GM12873 (cell line): ENCODE results near the gene HFE.

Experiments
- TF ChIP-seq, protein P1 (sequence below): IDR thresholded peaks from 2 replicates; pipeline ENCODE4 v1.5.1; 2012; ENCODE audit warnings: low read depth, mild to moderate bottlenecking, moderate library complexity, low read length, control low read depth; ENCODE audit not compliant: insufficient read depth; ENCODE audit errors: missing control alignments

Gene HFE

DNA sequence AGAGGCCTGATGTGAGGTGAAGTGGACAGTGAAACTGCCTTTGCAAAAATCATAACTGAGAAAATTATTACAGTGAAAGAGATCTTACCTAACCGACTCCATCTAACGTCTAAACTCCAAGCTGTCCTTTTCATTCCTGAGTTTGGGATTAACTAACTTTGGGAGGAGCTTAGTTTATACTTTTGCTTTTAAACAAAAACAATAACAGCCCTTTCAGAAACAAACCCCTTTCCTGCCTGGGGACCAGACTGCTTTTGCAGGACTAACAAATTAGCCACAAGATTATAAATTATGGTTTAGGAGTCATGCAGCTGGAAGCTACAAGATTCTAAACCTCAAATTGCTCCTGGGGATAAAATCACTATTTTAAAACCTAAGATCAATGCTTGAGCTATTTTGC lies 38.6 kb upstream of the HFE start:
- TF ChIP-seq, protein P1, sequence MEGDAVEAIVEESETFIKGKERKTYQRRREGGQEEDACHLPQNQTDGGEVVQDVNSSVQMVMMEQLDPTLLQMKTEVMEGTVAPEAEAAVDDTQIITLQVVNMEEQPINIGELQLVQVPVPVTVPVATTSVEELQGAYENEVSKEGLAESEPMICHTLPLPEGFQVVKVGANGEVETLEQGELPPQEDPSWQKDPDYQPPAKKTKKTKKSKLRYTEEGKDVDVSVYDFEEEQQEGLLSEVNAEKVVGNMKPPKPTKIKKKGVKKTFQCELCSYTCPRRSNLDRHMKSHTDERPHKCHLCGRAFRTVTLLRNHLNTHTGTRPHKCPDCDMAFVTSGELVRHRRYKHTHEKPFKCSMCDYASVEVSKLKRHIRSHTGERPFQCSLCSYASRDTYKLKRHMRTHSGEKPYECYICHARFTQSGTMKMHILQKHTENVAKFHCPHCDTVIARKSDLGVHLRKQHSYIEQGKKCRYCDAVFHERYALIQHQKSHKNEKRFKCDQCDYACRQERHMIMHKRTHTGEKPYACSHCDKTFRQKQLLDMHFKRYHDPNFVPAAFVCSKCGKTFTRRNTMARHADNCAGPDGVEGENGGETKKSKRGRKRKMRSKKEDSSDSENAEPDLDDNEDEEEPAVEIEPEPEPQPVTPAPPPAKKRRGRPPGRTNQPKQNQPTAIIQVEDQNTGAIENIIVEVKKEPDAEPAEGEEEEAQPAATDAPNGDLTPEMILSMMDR, result no peak

DNA sequence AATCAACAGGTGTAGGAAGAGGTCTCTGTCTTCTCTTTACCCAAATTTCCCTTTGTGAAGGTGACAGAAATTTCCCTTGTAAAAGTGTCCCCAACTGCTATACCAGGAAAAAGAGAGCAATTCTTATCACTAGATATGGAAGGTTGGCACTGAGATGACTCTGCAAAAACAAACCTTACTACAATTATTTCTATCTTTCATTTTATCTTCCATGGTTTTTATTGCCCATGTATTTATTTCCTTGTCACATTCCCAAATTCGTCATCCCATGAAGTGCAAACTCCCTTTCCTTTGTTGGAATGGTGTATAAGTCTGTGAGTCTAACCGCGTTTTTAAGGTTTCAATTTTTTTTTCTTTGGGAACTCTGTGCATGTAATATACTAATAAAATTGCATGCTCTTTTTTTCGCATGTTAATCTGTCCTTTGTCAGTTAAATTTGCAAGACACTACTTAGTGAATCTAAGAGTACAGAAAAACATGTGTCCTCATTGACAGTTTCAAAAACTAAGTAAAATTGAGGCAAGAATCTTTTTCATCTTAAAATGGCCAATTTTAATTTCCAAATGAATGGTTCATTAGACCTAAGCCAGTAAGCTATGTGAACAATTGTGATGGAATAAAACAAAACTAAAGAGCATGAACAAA lies 35.4 kb upstream of the HFE start:
- TF ChIP-seq, protein P1, result no peak

DNA sequence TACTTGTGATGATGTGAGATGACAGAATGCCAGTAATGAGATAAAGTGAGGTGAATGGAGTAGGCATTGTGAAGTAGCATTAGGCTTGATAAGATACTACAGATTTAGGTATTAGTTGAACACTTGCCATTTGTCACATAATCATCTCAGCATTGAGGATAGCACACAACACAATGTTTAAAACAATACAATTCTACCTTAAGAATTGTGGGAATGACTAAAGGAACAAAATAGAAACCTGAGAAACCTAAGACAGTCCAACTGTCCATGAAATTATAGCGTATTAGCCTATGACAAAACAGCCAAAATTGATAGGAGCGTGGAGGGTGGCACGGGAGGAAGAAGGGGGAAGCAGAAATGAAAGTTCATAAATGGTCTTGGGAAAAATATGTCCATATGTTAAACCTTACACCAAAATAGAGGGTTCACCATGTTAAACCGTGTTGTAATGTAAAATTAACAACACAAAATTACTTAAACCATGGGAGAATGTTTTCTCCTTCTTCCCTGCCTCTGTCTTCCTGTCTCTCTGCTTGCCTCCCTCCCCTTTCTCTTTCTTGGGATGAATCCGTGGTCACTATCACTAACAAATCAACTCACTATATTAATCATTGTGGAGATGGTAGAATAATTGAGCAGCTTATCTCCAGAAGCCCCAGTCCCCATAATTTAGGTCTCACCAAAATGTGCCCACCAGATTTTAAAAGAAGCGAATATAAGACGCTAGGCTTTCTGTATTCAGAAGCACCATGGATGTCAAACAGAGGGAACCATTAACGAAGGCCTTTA lies 33.0 kb upstream of the HFE start:
- TF ChIP-seq, protein P1, result no peak

DNA sequence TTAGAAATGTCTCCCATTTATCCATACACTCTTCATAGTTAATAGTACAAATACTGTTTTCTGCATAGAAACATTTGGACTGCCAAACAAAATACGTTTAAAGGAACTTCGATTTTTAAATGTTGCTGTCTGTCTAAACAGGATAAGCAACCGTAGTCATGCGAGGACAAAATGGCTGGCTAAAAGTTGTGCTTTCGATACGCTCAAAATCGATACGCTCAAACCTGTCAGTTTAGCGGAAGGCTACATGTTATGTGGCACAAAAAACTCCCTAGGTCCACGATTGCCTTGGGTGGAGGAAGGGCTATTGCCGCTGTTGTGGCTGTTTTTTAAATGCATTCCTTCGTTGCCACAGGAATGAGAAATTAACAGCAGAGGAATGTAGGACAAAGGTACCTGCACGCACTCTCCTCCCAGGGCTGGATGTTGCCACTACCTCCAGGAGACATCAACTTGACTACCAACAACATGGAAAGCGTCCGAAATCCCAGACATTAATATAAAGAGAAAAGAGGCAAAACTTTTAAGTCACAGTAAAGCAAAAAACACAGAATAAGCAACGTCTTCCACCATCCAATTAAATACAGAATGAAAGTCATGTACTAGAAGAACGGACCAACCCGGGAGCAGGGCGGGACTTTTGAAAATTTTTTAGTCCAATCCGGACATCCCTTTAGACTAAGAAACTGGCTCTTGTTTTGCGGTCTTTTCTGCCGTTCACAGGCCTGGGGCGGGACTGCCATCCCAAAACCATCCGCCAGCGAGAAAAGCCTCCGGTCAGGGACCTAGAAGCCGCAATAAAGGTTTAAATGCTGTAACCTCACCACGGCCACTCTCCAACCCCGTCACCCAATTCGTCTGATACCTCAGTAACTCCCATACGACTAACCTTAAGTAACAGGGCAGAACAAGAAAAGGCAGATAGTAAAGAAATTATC lies 32.2 kb upstream of the HFE start:
- TF ChIP-seq, protein P1, result no peak

DNA sequence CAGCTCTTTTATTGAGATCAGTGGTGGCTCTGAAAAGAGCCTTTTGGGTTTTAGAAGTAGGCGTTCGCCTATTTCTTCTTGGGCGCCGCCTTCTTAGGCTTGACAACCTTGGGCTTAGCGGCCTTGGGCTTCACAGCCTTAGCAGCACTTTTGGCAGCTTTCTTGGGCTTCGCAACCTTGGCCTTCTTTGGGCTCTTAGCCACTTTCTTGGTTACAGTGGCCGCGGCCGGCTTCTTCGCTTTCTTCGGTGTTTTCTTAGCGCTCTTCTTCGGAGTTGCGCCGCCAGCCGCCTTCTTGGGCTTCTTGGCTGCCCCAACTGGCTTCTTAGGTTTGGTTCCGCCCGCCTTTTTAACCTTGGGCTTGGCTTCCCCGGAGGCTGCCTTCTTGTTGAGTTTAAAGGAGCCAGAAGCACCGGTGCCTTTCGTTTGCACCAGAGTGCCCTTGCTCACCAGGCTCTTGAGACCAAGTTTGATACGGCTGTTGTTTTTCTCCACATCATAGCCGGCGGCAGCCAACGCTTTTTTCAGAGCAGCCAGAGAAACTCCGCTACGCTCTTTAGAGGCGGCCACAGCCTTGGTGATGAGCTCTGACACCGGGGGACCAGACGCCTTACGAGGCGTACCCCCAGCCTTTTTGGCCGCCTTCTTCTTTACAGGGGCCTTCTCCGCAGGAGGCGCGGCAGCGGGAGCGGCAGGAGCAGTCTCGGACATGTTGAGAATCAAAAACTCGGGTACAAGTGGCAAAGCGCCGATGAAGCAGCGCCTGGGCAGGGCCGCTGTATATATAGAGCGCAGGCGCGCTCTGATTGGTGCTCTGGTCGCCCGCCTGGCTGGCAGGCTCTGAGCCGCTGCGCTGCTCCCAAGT lies 31.3 kb upstream of the HFE start:
- TF ChIP-seq, protein P1, result no peak

DNA sequence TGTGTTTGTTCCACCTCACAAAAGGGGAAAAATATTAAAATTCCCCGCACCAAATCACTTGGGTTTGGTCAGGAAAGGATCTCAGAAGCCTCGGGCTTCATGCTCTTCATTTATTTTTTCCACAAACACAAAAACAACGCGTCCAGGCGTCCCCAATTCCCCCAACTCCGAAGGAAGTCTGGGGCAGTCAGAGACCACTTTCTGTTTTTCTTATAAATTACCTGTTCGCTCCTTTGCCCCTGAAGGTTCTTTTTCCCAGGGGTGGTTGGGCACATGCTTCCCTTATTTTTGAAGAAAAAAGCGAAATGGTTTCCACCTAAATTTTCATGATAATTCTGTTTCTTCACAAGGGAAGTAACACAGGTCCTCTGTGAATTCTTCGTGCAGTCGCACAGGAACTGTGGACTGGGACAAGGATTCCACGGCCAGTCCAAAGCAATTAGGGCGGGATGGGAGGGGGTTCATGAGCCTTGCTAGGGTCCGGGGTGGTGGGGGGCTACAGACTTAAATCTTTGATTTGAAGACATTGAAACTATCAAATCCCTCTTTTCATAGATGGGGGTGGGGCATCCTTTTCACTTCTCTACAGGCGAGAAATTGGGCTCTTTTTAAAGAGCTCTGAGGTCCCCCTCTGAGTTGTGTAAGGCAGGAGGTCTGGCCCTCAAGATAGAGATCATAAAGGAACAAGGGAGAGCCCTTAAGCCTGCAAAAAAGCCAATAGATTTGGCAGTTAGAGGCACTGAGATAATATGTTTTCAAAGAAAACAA lies 30.5 kb upstream of the HFE start:
- TF ChIP-seq, protein P1, result no peak
